HT1080 (cell line): Measurements from ENCODE around the gene TBC1D2. TPM values are rescaled to one million over a fixed set of nuclear protein-coding genes. Genes with fewer than 3 reads are reported as not detected.

Experiments used
- DNase-seq: peaks from one replicate; pipeline ENCODE4 v3.0.0-alpha.2; 2015; ENCODE audit warnings: low read depth
- small RNA-seq: library from RNA; depleted of rRNA; stranded (forward); fragments of <200 nt; gene quantifications from one replicate; pipeline ENCODE3, GENCODE V24; 2014
- total RNA-seq: library from RNA; depleted of rRNA; stranded (reverse); fragments of >200 nt; shearing (Covaris generic); gene quantifications from 2 replicates; pipeline ENCODE4 v1.2.3, GENCODE V29; 2014; rRNA removed

TBC1D2 gene
- total RNA-seq, 1 experiment from 2014 or later, result 36.6 TPM

DNA sequence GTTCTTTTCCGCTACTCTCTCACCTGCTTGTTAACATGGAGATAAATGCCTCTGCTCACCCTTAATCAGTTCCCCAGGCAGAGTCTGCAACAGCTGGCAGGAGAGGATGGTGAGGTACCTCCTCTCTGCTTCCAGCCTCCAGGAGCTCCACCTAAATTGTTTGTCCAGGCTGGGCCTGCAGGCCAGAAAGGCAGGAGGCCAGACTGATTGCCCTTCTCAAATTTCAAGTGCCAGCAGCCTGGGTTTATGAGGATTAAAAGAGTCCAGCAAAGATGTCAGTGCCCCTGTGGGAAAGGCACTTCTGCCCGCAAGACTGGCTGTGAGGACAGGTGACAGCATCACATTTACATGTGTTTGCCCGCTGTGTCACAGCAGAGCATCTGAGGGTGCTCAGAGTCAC lies 82.8 kb downstream of the TBC1D2 start:
- DNase-seq, result peak; percentile 21

GRCh38 chr9:98171176-98171925 lies 84.1 kb downstream of the TBC1D2 start:
- no peak for DNase-seq

GRCh38 chr9:98168941-98169488 lies 86.4 kb downstream of the TBC1D2 start:
- peak; percentile 96 for DNase-seq

DNA sequence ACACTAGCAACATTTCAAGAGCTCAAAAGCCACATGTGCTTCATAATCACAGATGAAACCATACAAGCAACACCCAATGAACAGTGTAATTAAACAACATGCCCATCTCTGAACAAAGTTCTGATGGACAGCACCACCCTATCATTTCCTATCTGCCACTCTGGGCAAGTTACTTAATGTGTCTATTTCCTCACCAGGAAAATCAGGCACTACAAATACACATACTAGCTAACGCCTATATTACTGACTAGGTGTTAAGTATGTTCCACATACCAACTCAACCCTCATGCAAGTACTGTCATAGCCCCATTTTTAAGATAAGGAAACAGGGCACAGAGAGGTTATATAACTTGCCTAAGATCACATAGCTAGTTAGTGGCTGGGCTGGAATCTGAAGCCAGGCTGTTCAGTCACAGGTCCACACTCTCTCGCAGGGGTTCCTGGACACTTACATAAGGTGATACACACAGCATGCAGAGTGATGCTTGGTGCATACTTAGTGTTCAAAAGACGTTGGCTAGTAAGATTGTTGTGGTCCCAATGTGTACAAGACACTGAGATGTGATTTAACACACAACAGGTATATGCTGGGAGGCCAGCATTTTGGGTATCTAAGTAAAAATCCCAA lies 87.2 kb downstream of the TBC1D2 start:
- no peak for DNase-seq

GRCh38 chr9:98164912-98165311 lies 90.5 kb downstream of the TBC1D2 start:
- DNase-seq, result no peak

DNA sequence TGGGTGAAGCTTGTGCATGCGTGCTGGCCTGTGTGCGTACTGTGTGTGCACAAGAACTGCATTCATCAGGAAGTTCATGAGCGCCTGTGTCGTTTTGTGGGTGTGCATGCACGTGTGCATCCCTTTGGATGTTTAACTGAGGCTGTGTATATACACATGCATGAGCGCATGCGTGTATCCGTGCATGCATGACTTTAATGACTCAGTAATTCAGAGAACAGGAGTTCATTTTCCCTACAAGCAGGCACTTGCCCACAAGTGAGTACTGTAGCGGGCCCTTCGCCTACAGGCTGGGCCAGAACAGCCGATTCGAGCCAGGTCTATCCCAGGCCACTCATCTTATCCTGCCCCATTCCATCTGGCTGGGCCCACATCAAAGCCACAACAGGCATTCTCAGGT lies 92.8 kb downstream of the TBC1D2 start:
- DNase-seq, result no peak

DNA sequence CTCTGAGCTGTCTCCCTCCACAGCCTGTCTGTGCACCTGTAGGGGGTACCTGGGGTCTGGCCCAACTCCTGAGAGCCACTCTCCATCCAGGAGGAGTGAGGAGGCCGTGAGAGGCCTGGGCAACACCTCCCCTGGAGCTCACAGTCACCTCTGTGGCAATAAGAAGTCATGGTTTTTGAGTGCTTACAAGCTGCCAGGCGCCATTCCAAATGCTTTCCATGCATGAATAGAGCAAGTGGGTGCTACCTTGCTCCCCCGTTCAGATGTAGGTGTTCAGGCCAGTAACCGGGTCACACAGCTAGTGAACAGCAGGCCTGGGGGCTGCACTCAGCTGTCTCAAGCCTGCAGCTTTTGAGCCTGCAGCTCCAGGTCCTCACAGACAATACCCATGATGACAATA lies 93.6 kb downstream of the TBC1D2 start:
- DNase-seq, result no peak

GRCh38 chr9:98159790-98160189 lies 95.7 kb downstream of the TBC1D2 start:
- DNase-seq, result no peak

GRCh38 chr9:98159301-98159700 lies 96.1 kb downstream of the TBC1D2 start:
- DNase-seq, result no peak

GRCh38 chr9:98158071-98158831 lies 97.2 kb downstream of the TBC1D2 start:
- DNase-seq, result no peak

DNA sequence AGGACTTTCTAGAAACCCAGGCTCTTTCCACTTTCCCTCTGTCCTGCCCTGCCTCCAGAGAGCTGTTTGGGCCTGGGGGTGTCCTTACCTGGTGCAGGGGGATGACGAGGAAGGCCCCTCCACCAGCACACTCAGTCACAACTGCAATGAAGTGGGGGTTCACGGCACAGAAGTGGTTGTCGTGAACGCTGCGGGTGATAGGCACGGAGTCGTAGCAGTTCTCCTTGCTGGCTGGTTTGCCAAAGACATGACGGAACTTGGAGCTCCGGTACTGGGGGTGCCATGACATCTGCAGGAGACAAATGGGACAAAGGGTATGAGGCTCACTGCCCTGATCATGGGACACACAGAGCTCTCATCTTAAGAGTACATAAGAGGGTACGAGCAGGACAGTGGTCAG lies 98.1 kb downstream of the TBC1D2 start:
- DNase-seq, result no peak

DNA sequence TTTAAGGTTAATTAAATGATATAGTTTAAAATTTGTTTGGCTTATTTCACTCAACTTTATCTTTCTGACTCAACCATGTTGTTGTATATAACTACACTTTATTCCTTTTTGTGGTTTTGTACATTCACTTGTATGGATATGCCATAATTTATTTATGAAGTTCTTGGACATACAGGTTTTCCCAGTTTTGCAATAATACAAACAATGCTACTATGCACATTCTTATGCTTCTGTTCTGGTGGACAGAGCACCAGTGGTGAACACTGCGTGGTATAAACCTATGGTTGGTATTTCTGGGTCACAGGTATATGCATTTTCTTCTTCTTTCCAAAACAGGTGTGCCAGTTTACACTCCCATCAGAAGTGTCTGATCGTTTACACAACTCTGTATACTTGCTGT lies 100.8 kb downstream of the TBC1D2 start:
- no peak for DNase-seq

DNA sequence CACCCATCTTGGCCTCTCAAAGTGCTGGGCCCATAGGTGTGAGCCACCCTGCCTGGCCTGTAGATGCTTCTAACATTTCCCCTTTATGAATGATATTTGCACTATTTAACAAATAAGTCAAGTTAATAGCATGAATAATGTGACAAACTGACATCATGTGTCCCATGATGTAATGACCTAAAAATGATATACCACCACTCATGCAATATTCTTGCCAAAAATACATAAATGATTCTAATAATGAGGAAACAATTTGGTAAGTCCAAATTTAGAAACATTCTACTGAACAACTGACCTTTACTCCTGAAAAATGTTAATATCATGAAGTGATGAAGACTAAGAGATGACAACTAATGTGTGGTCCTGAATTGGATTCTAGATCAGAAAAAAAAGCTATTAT lies 102.9 kb downstream of the TBC1D2 start:
- DNase-seq, result no peak

DNA sequence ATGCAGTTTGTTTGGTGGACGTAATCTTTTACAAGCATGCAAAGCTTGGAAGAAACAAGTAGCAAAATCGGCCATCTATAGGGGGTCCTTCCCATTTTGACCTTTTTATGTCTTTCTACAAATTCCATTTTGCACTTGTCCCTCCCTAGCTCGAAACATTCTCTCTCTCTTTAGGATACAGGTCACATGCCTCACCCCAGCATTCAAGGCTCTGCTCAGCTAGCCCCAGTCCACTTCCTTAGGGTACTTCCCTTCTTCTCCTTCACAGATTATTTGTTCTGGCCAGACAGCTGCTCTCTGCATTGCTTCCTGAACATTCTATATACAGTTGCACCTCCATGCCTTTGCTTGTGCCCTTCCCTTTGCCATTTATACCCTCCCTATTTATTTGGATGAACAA lies 104.7 kb downstream of the TBC1D2 start:
- no peak for DNase-seq

- no peak for DNase-seq
Measured at GRCh38 chr9:98150164-98150563, 105.3 kb downstream of the TBC1D2 start.

DNA sequence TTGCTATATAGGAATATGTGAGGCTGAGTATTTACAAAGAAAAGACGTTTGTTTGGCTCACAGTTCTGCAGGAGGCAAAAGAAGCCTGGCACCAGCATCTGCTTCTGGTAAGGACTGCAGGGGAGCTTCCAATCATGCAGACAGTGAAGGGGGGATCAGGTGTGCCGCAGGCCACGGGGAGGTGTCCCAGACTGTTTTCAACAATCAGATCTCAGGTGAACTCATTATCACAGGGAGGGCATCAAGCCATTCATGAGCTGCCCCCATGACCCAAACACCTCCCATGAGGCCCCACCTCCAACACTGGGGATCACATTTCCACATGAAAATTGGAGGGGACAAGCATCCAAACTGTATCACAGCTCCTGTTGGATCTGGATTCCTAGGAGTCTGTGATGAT lies 106.0 kb downstream of the TBC1D2 start:
- DNase-seq, result no peak

Small RNA genes within 50 kb of the gene (small RNA-seq; reads per million reads assigned to genes)
- not detected for gene MIR6854

Other genes starting within 250 kb of the TBC1D2 start
- gene NANS, start 198.9 kb downstream of the TBC1D2 start, total RNA-seq, result 92.2 and 93.3 TPM in 2 replicates
- 26.8 and 31.0 TPM in 2 replicates for gene TRIM14, start 136.4 kb downstream of the TBC1D2 start, total RNA-seq
- 9.2 and 12.5 TPM in 2 replicates for gene CORO2A, start 63.0 kb downstream of the TBC1D2 start, total RNA-seq